ENCODE measurements around the gene SLC22A17. TPM values are rescaled to one million over a fixed set of nuclear protein-coding genes. Genes with fewer than 3 reads are reported as not detected.
A peak's percentile ranks its signal among the peaks of the same experiment; 100 is the strongest.

The SLC22A17 gene
- total and polyA plus RNA-seq, 2 of the 13 experiments (the other 11 are each of a cell fraction or from before 2014, with no cell fraction given) = 0.95 to 1.1 TPM

DNA sequence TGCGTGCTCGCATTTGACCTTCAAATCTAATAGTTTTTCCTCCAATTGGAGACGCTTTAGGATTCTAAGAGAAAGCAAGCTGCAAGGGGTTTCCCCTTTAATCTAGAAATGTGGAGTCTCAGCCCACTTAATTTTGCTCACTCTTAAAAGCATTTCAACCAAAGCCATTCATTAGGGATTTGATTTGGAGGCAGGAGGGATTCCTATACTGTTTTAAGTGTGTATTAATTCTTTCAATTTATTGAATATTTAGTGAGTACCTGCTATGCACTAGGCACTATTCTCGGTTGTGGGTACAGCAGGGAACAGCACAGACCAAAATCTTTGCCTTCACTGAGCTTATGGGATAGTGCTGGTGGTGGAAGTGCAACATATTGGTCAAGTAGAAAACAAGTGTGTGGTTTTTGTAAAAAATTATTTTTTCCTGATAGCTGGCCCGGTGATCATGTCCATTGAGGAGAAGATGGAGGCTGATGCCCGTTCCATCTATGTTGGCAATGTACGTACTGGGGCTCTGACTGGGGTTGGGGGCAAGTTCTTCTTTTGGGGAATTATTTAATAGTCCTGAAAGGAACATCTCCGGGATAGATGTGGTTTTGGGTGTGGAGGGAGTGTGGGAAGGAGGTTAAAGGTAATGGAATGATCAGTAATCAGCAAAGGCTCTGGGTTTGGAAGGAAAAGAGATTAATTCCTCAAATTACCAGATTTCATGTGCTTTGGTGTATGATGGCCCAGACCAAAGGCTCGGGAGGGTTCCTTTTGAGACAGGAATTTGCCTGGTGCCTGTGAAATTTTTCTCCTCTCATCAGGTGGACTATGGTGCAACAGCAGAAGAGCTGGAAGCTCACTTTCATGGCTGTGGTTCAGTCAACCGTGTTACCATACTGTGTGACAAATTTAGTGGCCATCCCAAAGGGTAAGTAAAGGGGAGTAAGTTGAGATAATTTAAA is 29.8 kb downstream of the SLC22A17 start (continued):
- TF ChIP-seq, protein P1, sequence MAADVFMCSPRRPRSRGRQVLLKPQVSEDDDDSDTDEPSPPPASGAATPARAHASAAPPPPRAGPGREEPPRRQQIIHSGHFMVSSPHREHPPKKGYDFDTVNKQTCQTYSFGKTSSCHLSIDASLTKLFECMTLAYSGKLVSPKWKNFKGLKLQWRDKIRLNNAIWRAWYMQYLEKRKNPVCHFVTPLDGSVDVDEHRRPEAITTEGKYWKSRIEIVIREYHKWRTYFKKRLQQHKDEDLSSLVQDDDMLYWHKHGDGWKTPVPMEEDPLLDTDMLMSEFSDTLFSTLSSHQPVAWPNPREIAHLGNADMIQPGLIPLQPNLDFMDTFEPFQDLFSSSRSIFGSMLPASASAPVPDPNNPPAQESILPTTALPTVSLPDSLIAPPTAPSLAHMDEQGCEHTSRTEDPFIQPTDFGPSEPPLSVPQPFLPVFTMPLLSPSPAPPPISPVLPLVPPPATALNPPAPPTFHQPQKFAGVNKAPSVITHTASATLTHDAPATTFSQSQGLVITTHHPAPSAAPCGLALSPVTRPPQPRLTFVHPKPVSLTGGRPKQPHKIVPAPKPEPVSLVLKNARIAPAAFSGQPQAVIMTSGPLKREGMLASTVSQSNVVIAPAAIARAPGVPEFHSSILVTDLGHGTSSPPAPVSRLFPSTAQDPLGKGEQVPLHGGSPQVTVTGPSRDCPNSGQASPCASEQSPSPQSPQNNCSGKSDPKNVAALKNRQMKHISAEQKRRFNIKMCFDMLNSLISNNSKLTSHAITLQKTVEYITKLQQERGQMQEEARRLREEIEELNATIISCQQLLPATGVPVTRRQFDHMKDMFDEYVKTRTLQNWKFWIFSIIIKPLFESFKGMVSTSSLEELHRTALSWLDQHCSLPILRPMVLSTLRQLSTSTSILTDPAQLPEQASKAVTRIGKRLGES (CRISPR knock-in tag; IDR thresholded peaks at IDR 0.05; ENCODE audit: borderline replicate concordance) = no peak
- TF ChIP-seq BCL6 (CRISPR knock-in tag; IDR thresholded peaks at IDR 0.05) (no peak; the same call in 1 of the 2 replicates), SETDB1 (CRISPR knock-in tag; IDR thresholded peaks at IDR 0.05; ENCODE audit: borderline replicate concordance) (no peak), ZNF713 (CRISPR knock-in tag; IDR thresholded peaks at IDR 0.05) (no peak), ZNF138 (CRISPR knock-in tag; IDR thresholded peaks at IDR 0.05; ENCODE audit: low read depth) (no peak), SP2 (CRISPR knock-in tag; IDR thresholded peaks at IDR 0.05) (0 out of 2 replicates have a peak, but pooled peaks have one; percentile 59), SALL1 (CRISPR knock-in tag; IDR thresholded peaks at IDR 0.05) (no peak), TBX3 (IDR thresholded peaks at IDR 0.05; ENCODE audit: borderline replicate concordance) (no peak), ZNF703 (CRISPR knock-in tag; IDR thresholded peaks at IDR 0.05; ENCODE audit: borderline replicate concordance) (no peak), ZEB1 (IDR thresholded peaks at IDR 0.05; ENCODE audit: insufficient replicate concordance, low read depth) (no peak), MAFK (conservative IDR thresholded peaks at IDR 0.05 in 1 of 2, IDR thresholded peaks at IDR 0.05 in 1 of 2; ENCODE audit: low read length in 2 of 2) (no peak), NFYC (CRISPR knock-in tag; IDR thresholded peaks at IDR 0.05) (no peak; the same call in 1 of the 2 replicates), U2AF2 (IDR thresholded peaks at IDR 0.05; ENCODE audit: low read depth, low read length) (no peak), BRCA1 (CRISPR knock-in tag; IDR thresholded peaks at IDR 0.05) (peak; percentile 65; the same call in 1 of the 2 replicates), ZNF160 (CRISPR knock-in tag; IDR thresholded peaks at IDR 0.05) (0 out of 2 replicates have a peak, but pooled peaks have one; percentile 2), ZNF607 (CRISPR knock-in tag; IDR thresholded peaks at IDR 0.05; ENCODE audit: borderline replicate concordance) (no peak; the same call in 1 of the 2 replicates), RAD51 (IDR thresholded peaks at IDR 0.05; ENCODE audit: borderline replicate concordance) (no peak), EP300 (IDR thresholded peaks at IDR 0.05; ENCODE audit: low read depth in 2 of 2, low read length in 2 of 2) (no peak), EP300 (CRISPR knock-in tag; IDR thresholded peaks at IDR 0.05; ENCODE audit: borderline replicate concordance) (no peak), IKZF1 (IDR thresholded peaks at IDR 0.05) (no peak), NCOR1 (IDR thresholded peaks at IDR 0.05; ENCODE audit: borderline replicate concordance, low read length) (0 out of 2 replicates have a peak, but pooled peaks have one; percentile 7), RAD21 (CRISPR knock-in tag; IDR thresholded peaks at IDR 0.05) (peak; percentile 29; the same call in 1 of the 2 replicates), NFKBIZ (CRISPR knock-in tag; IDR thresholded peaks at IDR 0.05) (no peak), ZNF790 (CRISPR knock-in tag; IDR thresholded peaks at IDR 0.05; ENCODE audit: borderline replicate concordance) (0 out of 2 replicates have a peak, but pooled peaks have one; percentile 47)
- TF ChIP-seq, protein P2, sequence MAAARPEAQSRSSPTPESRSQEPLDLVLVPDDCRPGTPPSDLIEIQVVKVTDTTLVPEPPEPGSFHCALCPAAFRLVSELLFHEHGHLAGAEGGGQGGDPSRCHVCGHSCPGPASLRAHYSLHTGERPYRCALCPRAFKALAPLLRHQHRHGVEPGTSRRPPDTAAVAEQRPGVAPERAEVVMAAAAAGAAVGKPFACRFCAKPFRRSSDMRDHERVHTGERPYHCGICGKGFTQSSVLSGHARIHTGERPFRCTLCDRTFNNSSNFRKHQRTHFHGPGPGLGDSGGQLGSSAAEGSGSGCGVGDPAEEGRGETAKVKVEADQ (CRISPR knock-in tag; IDR thresholded peaks at IDR 0.05; ENCODE audit: borderline replicate concordance) = peak; percentile 58
- TF ChIP-seq, protein P3, sequence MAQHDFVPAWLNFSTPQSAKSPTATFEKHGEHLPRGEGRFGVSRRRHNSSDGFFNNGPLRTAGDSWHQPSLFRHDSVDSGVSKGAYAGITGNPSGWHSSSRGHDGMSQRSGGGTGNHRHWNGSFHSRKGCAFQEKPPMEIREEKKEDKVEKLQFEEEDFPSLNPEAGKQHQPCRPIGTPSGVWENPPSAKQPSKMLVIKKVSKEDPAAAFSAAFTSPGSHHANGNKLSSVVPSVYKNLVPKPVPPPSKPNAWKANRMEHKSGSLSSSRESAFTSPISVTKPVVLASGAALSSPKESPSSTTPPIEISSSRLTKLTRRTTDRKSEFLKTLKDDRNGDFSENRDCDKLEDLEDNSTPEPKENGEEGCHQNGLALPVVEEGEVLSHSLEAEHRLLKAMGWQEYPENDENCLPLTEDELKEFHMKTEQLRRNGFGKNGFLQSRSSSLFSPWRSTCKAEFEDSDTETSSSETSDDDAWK (CRISPR knock-in tag; IDR thresholded peaks at IDR 0.05) = no peak
